HEK293 (cell line): ENCODE measurements around the gene MIER3.

Experiments
- CTCF ChIA-PET: fragments of 350-600 bp; formaldehyde crosslinking; extraction: SDS; loops from one replicate; lab custom pipeline; 2021; ENCODE audit warnings: antibody characterized with exemption; lab: Yijun Ruan, JAX
- POLR2A ChIA-PET: fragments of 300-600 bp; formaldehyde crosslinking; extraction: SDS; loops from one replicate; lab custom pipeline; 2020; ENCODE audit warnings: antibody characterized with exemption, inconsistent platforms; lab: Yijun Ruan, JAX
- H3K27ac ChIP-seq: fragments of 200-500 bp; sonication (Bioruptor generic); 2 replicates; pipeline ENCODE4 v1.5.1; 2014; ENCODE audit warnings: low read depth, low read length, control low read depth, inconsistent platforms; ENCODE audit errors: extremely low read depth
- H3K36me3 ChIP-seq, 2 experiments: fragments of 200-500 bp in 1 of 2; sonication (Bioruptor generic) in 1 of 2; 1 replicate in 1 of 2; 2 replicates in 1 of 2; pipeline ENCODE4 v1.5.1; 2014 to 2017; ENCODE audit warnings: inconsistent platforms in 2 of 2, low read length in 2 of 2; ENCODE audit not compliant: control insufficient read depth in 2 of 2, insufficient read depth in 1 of 2
- H3K4me1 ChIP-seq: fragments of 200-500 bp; sonication (Bioruptor generic); 2 replicates; pipeline ENCODE4 v1.5.1; 2014; ENCODE audit warnings: mild to moderate bottlenecking, low read length, inconsistent platforms; ENCODE audit not compliant: control insufficient read depth, insufficient read depth
- H3K4me3 ChIP-seq: 2 replicates; pipeline ENCODE4 v1.5.1; 2011; ENCODE audit warnings: low read depth, mild to moderate bottlenecking, control low read depth, low read length, moderate library complexity
- H3K9me3 ChIP-seq: fragments of 200-500 bp; sonication (Bioruptor generic); 2 replicates; pipeline ENCODE4 v1.5.1; 2014; ENCODE audit warnings: low read depth, low read length, inconsistent platforms; ENCODE audit not compliant: control insufficient read depth, insufficient read depth
- BCL11B ChIP-seq: fragments of 450-650 bp; formaldehyde crosslinking; IDR thresholded peaks from 2 replicates; pipeline ENCODE4 v1.5.1; 2016; ENCODE audit warnings: low read depth, missing biosample characterization, missing genetic modification characterization
- HOXC10 ChIP-seq: sonication (generic); formaldehyde crosslinking; IDR thresholded peaks from 2 replicates; pipeline ENCODE4 v1.8.1; 2023; ENCODE audit warnings: mild to moderate bottlenecking, missing genetic modification reagents
- MYNN ChIP-seq: fragments of 450-650 bp; formaldehyde crosslinking; IDR thresholded peaks from 2 replicates; pipeline ENCODE4 v1.5.1; 2016; ENCODE audit warnings: missing biosample characterization, missing genetic modification characterization, borderline replicate concordance
- MZF1 ChIP-seq: fragments of 450-650 bp; formaldehyde crosslinking; IDR thresholded peaks from 2 replicates; pipeline ENCODE4 v1.5.1; 2017; ENCODE audit warnings: missing biosample characterization, missing genetic modification characterization, borderline replicate concordance
- PRDM1 ChIP-seq: fragments of 450-650 bp; formaldehyde crosslinking; IDR thresholded peaks from 2 replicates; pipeline ENCODE4; 2016; ENCODE audit warnings: missing biosample characterization, missing genetic modification characterization
- REST ChIP-seq: fragments of 450-650 bp; formaldehyde crosslinking; IDR thresholded peaks from 2 replicates; pipeline ENCODE4 v1.5.1; 2016; ENCODE audit warnings: missing biosample characterization, missing genetic modification characterization
- SCRT2 ChIP-seq: fragments of 450-650 bp; formaldehyde crosslinking; IDR thresholded peaks from 2 replicates; pipeline ENCODE4 v1.5.1; 2016; ENCODE audit warnings: missing biosample characterization, missing genetic modification characterization
- SP7 ChIP-seq: fragments of 450-650 bp; formaldehyde crosslinking; IDR thresholded peaks from 2 replicates; pipeline ENCODE4 v1.5.1; 2016; ENCODE audit warnings: missing biosample characterization, missing genetic modification characterization
- ZBTB7A ChIP-seq: fragments of 450-650 bp; formaldehyde crosslinking; IDR thresholded peaks from 2 replicates; pipeline ENCODE4 v1.5.1; 2016; ENCODE audit warnings: low read depth, missing biosample characterization, missing genetic modification characterization
- ZFP3 ChIP-seq: fragments of 450-650 bp; formaldehyde crosslinking; IDR thresholded peaks from 2 replicates; pipeline ENCODE4 v1.5.1; 2016; ENCODE audit warnings: low read depth, missing biosample characterization, missing genetic modification characterization
- ZFP69B ChIP-seq: fragments of 450-650 bp; formaldehyde crosslinking; IDR thresholded peaks from 2 replicates; pipeline ENCODE4 v1.5.1; 2016; ENCODE audit warnings: missing biosample characterization, missing genetic modification characterization
- ZNF10 ChIP-seq: fragments of 450-650 bp; formaldehyde crosslinking; IDR thresholded peaks from 2 replicates; pipeline ENCODE4 v1.5.1; 2017; ENCODE audit warnings: missing biosample characterization, missing genetic modification characterization
- ZNF121 ChIP-seq: fragments of 450-650 bp; formaldehyde crosslinking; IDR thresholded peaks from 2 replicates; pipeline ENCODE4 v1.5.1; 2016; ENCODE audit warnings: missing biosample characterization, missing genetic modification characterization
- ZNF132 ChIP-seq: fragments of 450-650 bp; formaldehyde crosslinking; IDR thresholded peaks from 2 replicates; pipeline ENCODE4 v1.5.1; 2017; ENCODE audit warnings: missing biosample characterization, missing genetic modification characterization, borderline replicate concordance
- ZNF169 ChIP-seq: fragments of 450-650 bp; formaldehyde crosslinking; IDR thresholded peaks from 2 replicates; pipeline ENCODE4 v1.5.1; 2016; ENCODE audit warnings: missing biosample characterization, missing genetic modification characterization
- ZNF175 ChIP-seq: fragments of 450-650 bp; formaldehyde crosslinking; IDR thresholded peaks from 2 replicates; pipeline ENCODE4 v1.5.1; 2016; ENCODE audit warnings: missing biosample characterization, missing genetic modification characterization
- ZNF214 ChIP-seq: fragments of 450-650 bp; formaldehyde crosslinking; IDR thresholded peaks from 2 replicates; pipeline ENCODE4 v1.5.1; 2017; ENCODE audit warnings: missing biosample characterization, mild to moderate bottlenecking, missing genetic modification characterization, borderline replicate concordance
- ZNF23 ChIP-seq: fragments of 450-650 bp; formaldehyde crosslinking; IDR thresholded peaks from 2 replicates; pipeline ENCODE4 v1.5.1; 2016; ENCODE audit warnings: missing biosample characterization, missing genetic modification characterization, borderline replicate concordance
- ZNF292 ChIP-seq: fragments of 450-650 bp; formaldehyde crosslinking; IDR thresholded peaks from 2 replicates; pipeline ENCODE4 v1.5.1; 2016; ENCODE audit warnings: low read depth, missing biosample characterization, missing genetic modification characterization, borderline replicate concordance
- ZNF354C ChIP-seq: fragments of 450-650 bp; formaldehyde crosslinking; IDR thresholded peaks from 2 replicates; pipeline ENCODE4 v1.5.1; 2016; ENCODE audit warnings: missing biosample characterization, missing genetic modification characterization, low read depth, borderline replicate concordance
- ZNF404 ChIP-seq: fragments of 450-650 bp; formaldehyde crosslinking; IDR thresholded peaks from 2 replicates; pipeline ENCODE4 v1.5.1; 2017; ENCODE audit warnings: missing biosample characterization, missing genetic modification characterization
- ZNF514 ChIP-seq: fragments of 450-650 bp; formaldehyde crosslinking; IDR thresholded peaks from 2 replicates; pipeline ENCODE4 v1.5.1; 2016; ENCODE audit warnings: missing biosample characterization, missing genetic modification characterization
- ZNF530 ChIP-seq: fragments of 450-650 bp; formaldehyde crosslinking; IDR thresholded peaks from 2 replicates; pipeline ENCODE4 v1.5.1; 2016; ENCODE audit warnings: low read depth, missing biosample characterization, missing genetic modification characterization
- ZNF596 ChIP-seq: fragments of 450-650 bp; IDR thresholded peaks from 2 replicates; pipeline ENCODE4 v1.5.0; 2018; ENCODE audit warnings: missing biosample characterization, mild to moderate bottlenecking, missing genetic modification characterization, moderate library complexity
- ZNF629 ChIP-seq: fragments of 450-650 bp; formaldehyde crosslinking; IDR thresholded peaks from 2 replicates; pipeline ENCODE4 v1.5.1; 2017; ENCODE audit warnings: missing biosample characterization, missing genetic modification characterization
- ZNF658 ChIP-seq: fragments of 450-650 bp; formaldehyde crosslinking; IDR thresholded peaks from 2 replicates; pipeline ENCODE4; 2016; ENCODE audit warnings: missing biosample characterization, missing genetic modification characterization
- ZNF777 ChIP-seq: fragments of 450-650 bp; formaldehyde crosslinking; IDR thresholded peaks from 2 replicates; pipeline ENCODE4 v1.5.1; 2017; ENCODE audit warnings: missing biosample characterization, missing genetic modification characterization, borderline replicate concordance
- ZSCAN16 ChIP-seq: fragments of 450-650 bp; formaldehyde crosslinking; IDR thresholded peaks from 2 replicates; pipeline ENCODE4 v1.5.1; 2016; ENCODE audit warnings: missing biosample characterization, missing genetic modification characterization

MIER3 gene

GRCh38 chr5:56896763-56897162, 55.2 kb downstream of the MIER3 start:
- Histone ChIP-seq H3K4me1 (no peaks in the 10 kb centered on the region), H3K4me3 (no peak overlapping the region), H3K9me3 (no peaks in the 10 kb centered on the region), H3K27ac (no peak overlapping the region), H3K36me3 (peaks cover 0 to 17% of the 10 kb centered on the region in 2 experiments; a peak in 1 of 3 replicates)
- CTCF ChIA-PET: interaction anchor here (0.8 to 1.8 kb wide), 4 partner anchors 373 to 632 kb away, joined by 3 to 7 read pairs (median 4); no protein-coding TSS in a partner anchor
- no peak for TF ChIP-seq ZNF10 (tag by site-specific recombination)
- TF ChIP-seq HOXC10 (CRISPR knock-in tag): no peak
- TF ChIP-seq ZNF121 (tag by site-specific recombination): no peak
- TF ChIP-seq ZSCAN16 (tag by site-specific recombination): no peak
- TF ChIP-seq ZNF514: no peak
- no peak for TF ChIP-seq ZNF354C
- POLR2A ChIA-PET: no interaction called here

GRCh38 chr5:56893251-56893951, 58.5 kb downstream of the MIER3 start:
- peaks cover 18 to 38% of the 10 kb centered on the region in 2 experiments for H3K36me3 ChIP-seq
- no peaks in the 10 kb centered on the region for H3K4me1 ChIP-seq
- POLR2A ChIA-PET: no interaction called here
- no peak overlapping the region for H3K4me3 ChIP-seq
- TF ChIP-seq ZNF530 (tag by site-specific recombination) (no peak), ZNF175 (tag by site-specific recombination) (no peak), ZFP69B (tag by site-specific recombination) (no peak), ZNF132 (tag by site-specific recombination) (no peak), ZFP3 (tag by site-specific recombination) (no peak), ZBTB7A (no peak), ZNF292 (tag by site-specific recombination) (no peak), SP7 (no peak), ZNF658 (tag by site-specific recombination) (no peak), ZNF596 (tag by site-specific recombination) (no peak), ZNF404 (tag by site-specific recombination) (no peak), REST (tag by site-specific recombination) (no peak)
- TF ChIP-seq, all 188 proteins: peak for 0
- no peaks in the 10 kb centered on the region for H3K9me3 ChIP-seq
- no peak overlapping the region for H3K27ac ChIP-seq
- CTCF ChIA-PET: interaction anchor here (1.1 to 1.4 kb wide), 2 partner anchors 188 to 245 kb away, joined by 3 to 4 read pairs; no protein-coding TSS in a partner anchor

GRCh38 chr5:56881571-56881970, 70.4 kb downstream of the MIER3 start:
- CTCF ChIA-PET: no interaction called here
- no peak overlapping the region for H3K27ac ChIP-seq
- H3K9me3 ChIP-seq: no peaks in the 10 kb centered on the region
- POLR2A ChIA-PET: no interaction called here
- H3K4me1 ChIP-seq: no peaks in the 10 kb centered on the region
- TF ChIP-seq ZNF214 (tag by site-specific recombination): no peak
- no peak for TF ChIP-seq ZNF658 (tag by site-specific recombination)
- TF ChIP-seq ZNF777 (tag by site-specific recombination): no peak
- TF ChIP-seq MZF1 (tag by site-specific recombination): no peak
- no peak for TF ChIP-seq PRDM1 (tag by site-specific recombination)
- no peak for TF ChIP-seq ZNF121 (tag by site-specific recombination)
- no peak for TF ChIP-seq BCL11B (tag by site-specific recombination)
- no peak for TF ChIP-seq ZNF23 (tag by site-specific recombination)
- TF ChIP-seq ZNF404 (tag by site-specific recombination): no peak
- TF ChIP-seq ZNF629: no peak
- TF ChIP-seq SCRT2 (tag by site-specific recombination): no peak
- TF ChIP-seq ZNF169: no peak
- TF ChIP-seq MYNN (tag by site-specific recombination): no peak
- H3K36me3 ChIP-seq: peaks cover 57 to 79% of the 10 kb centered on the region in 2 experiments
- no peak overlapping the region for H3K4me3 ChIP-seq
